IMR-90 (cell line): Measurements from ENCODE around the gene PITPNC1.

Experiments used
- CEBPB ChIP-seq: IDR thresholded peaks from 2 replicates; pipeline ENCODE4 v1.6.1; 2012; ENCODE audit warnings: low read depth, low read length, improper control_type of control experiment
- CHD1 ChIP-seq: IDR thresholded peaks from 2 replicates; pipeline ENCODE4 v1.6.1; 2012; ENCODE audit warnings: low read depth, low read length, improper control_type of control experiment
- FOS ChIP-seq: fragments of 150-350 bp; IDR thresholded peaks from 2 replicates; pipeline ENCODE4 v1.6.1; 2016; ENCODE audit warnings: low read depth, low read length
- MAZ ChIP-seq: IDR thresholded peaks from 2 replicates; pipeline ENCODE4 v1.6.1; 2012; ENCODE audit warnings: low read depth, mild to moderate bottlenecking, low read length, improper control_type of control experiment, moderate library complexity, borderline replicate concordance
- MXI1 ChIP-seq: IDR thresholded peaks from 2 replicates; pipeline ENCODE4 v1.6.1; 2012; ENCODE audit warnings: low read depth, mild to moderate bottlenecking, low read length, moderate library complexity, borderline replicate concordance
- POLR2A ChIP-seq: IDR thresholded peaks from 2 replicates; pipeline ENCODE4 v1.6.1; 2012; ENCODE audit warnings: mild to moderate bottlenecking, low read depth, low read length
- RCOR1 ChIP-seq: IDR thresholded peaks from 2 replicates; pipeline ENCODE4 v1.6.1; 2012; ENCODE audit warnings: mild to moderate bottlenecking, low read length, improper control_type of control experiment; ENCODE audit not compliant: insufficient replicate concordance
- RFX5 ChIP-seq: IDR thresholded peaks from 2 replicates; pipeline ENCODE4 v1.8.0; 2012; ENCODE audit warnings: low read depth, mild to moderate bottlenecking, low read length, moderate library complexity
- SMC3 ChIP-seq: fragments of 150-350 bp; IDR thresholded peaks from 2 replicates; pipeline ENCODE4 v1.6.1; 2016; ENCODE audit warnings: low read depth, mild to moderate bottlenecking, antibody characterized with exemption, low read length, moderate library complexity
- TF ChIP-seq, protein P1 (sequence below): conservative IDR thresholded peaks from 2 replicates; pipeline ENCODE4 v1.5.1; 2012; ENCODE audit warnings: mild to moderate bottlenecking, low read depth, low read length, improper control_type of control experiment
- TF ChIP-seq, protein P2 (sequence below): fragments of 150-350 bp; IDR thresholded peaks from 2 replicates; pipeline ENCODE4 v1.6.1; 2016; ENCODE audit warnings: low read depth, mild to moderate bottlenecking, low read length, moderate library complexity, borderline replicate concordance
- TF ChIP-seq, protein P3 (sequence below): fragments of 150-350 bp; IDR thresholded peaks from 2 replicates; pipeline ENCODE4 v1.6.1; 2017; ENCODE audit warnings: mild to moderate bottlenecking, antibody characterized with exemption, low read length, low read depth

DNA sequence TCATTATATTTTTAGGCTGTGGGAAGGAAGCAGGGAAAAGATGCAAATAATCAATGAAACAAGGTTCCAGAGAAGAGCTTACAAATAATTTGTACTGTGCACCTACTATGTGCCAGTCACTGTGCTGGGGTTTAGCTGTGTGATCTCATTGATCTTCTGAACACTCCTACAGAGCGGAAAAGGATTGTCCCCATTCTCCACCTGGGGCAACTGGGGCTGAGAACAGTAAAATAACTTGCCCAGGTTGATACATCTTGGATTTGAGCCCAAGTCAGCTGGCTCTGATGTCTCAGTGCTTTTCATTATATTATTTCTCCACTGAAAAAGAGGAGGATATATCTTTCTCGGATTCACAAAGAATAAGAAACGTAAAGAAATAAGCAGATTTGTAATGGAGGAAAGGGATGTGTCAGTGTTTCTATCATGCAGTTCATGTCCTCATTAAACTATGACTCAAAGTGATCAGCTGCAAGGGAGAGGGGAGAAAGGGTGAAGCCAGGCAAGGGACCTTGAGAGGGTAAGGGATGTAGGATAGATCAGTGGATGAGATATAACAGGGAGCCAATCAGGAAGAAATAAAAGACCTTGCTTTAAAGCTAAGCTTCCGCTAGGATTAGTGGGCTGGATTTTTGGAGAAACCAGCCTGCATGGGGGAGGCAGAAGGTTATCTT, 197.0 kb downstream of the PITPNC1 start:
- TF ChIP-seq, protein P1, sequence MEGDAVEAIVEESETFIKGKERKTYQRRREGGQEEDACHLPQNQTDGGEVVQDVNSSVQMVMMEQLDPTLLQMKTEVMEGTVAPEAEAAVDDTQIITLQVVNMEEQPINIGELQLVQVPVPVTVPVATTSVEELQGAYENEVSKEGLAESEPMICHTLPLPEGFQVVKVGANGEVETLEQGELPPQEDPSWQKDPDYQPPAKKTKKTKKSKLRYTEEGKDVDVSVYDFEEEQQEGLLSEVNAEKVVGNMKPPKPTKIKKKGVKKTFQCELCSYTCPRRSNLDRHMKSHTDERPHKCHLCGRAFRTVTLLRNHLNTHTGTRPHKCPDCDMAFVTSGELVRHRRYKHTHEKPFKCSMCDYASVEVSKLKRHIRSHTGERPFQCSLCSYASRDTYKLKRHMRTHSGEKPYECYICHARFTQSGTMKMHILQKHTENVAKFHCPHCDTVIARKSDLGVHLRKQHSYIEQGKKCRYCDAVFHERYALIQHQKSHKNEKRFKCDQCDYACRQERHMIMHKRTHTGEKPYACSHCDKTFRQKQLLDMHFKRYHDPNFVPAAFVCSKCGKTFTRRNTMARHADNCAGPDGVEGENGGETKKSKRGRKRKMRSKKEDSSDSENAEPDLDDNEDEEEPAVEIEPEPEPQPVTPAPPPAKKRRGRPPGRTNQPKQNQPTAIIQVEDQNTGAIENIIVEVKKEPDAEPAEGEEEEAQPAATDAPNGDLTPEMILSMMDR, result no peak
- TF ChIP-seq POLR2A (no peak), CEBPB (no peak), RCOR1 (no peak), MXI1 (no peak), RFX5 (no peak), SMC3 (no peak), MAZ (no peak), FOS (no peak), CHD1 (no peak)
- TF ChIP-seq, protein P2, sequence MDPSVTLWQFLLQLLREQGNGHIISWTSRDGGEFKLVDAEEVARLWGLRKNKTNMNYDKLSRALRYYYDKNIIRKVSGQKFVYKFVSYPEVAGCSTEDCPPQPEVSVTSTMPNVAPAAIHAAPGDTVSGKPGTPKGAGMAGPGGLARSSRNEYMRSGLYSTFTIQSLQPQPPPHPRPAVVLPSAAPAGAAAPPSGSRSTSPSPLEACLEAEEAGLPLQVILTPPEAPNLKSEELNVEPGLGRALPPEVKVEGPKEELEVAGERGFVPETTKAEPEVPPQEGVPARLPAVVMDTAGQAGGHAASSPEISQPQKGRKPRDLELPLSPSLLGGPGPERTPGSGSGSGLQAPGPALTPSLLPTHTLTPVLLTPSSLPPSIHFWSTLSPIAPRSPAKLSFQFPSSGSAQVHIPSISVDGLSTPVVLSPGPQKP, result no peak
- TF ChIP-seq, protein P3, sequence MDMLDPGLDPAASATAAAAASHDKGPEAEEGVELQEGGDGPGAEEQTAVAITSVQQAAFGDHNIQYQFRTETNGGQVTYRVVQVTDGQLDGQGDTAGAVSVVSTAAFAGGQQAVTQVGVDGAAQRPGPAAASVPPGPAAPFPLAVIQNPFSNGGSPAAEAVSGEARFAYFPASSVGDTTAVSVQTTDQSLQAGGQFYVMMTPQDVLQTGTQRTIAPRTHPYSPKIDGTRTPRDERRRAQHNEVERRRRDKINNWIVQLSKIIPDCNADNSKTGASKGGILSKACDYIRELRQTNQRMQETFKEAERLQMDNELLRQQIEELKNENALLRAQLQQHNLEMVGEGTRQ, result no peak
